Measurements from ENCODE around the gene PIK3R6. TPM values are rescaled to one million over a fixed set of nuclear protein-coding genes. Genes with fewer than 3 reads are reported as not detected.

Gene PIK3R6
- total RNA-seq, 1 experiment from 2014 or later = not detected

GRCh38 chr17:8801135-8801840 lies 66.2 kb downstream of the PIK3R6 start:
- H2BK20ac ChIP-seq (ENCODE audit: low read depth, low read length, poor library complexity, severe bottlenecking) = no peak overlapping the region
- no peak overlapping the region for H3K14ac ChIP-seq (ENCODE audit: insufficient read depth, low read length)
- H3K23me2 ChIP-seq (ENCODE audit: insufficient read length, low read depth, low read length, poor library complexity, severe bottlenecking) = no peaks in the 10 kb centered on the region
- no peak overlapping the region for H4K8ac ChIP-seq (replicated peaks; ENCODE audit: insufficient read length, low read depth, low read length)
- H3T11ph ChIP-seq (ENCODE audit: low read length) = no peak overlapping the region
- H3K18ac ChIP-seq (ENCODE audit: insufficient read length, low read depth, low read length) = no peak overlapping the region
- peaks cover 1% of the 10 kb centered on the region for H3K27me3 Mint-ChIP-seq (ENCODE audit: low read depth)
- H3K79me1 ChIP-seq (ENCODE audit: insufficient read depth, low read depth, low read length, poor library complexity, severe bottlenecking) = no peaks in the 10 kb centered on the region
- H4K91ac ChIP-seq (ENCODE audit: insufficient read length, low read depth, low read length) = no peak overlapping the region
- H2BK15ac ChIP-seq (ENCODE audit: low read depth, low read length) = no peak overlapping the region
- no peak overlapping the region for H3K4ac ChIP-seq (ENCODE audit: low read depth, low read length)
- no peak overlapping the region for H2BK120ac ChIP-seq (ENCODE audit: low read depth, low read length, poor library complexity, severe bottlenecking)
- no peak overlapping the region for H3K23ac ChIP-seq (ENCODE audit: insufficient read length, low read depth, low read length)
- no peaks in the 10 kb centered on the region for H3K9me3 ChIP-seq (ENCODE audit: control insufficient read depth, low read depth, low read length)
- H3K4me2 ChIP-seq (ENCODE audit: insufficient read depth, insufficient read length, low read length) = no peak overlapping the region
- DNase-seq = peak; percentile 31
- H2BK12ac ChIP-seq (ENCODE audit: insufficient read length, low read depth, low read length) = no peak overlapping the region
- no peak overlapping the region for H3K56ac ChIP-seq (ENCODE audit: insufficient read length, low read depth, low read length)
- H3K9ac ChIP-seq (ENCODE audit: extremely low read depth, insufficient read length, low read length) = no peak overlapping the region
- H3K27ac Mint-ChIP-seq = no peak overlapping the region
- no peak overlapping the region for H2AFZ ChIP-seq (ENCODE audit: low read length)
- no peaks in the 10 kb centered on the region for H3K36me3 Mint-ChIP-seq (ENCODE audit: insufficient read depth in 1 of 3, low read depth in 3 of 3)
- H4K20me1 ChIP-seq (ENCODE audit: control insufficient read depth, insufficient read depth, insufficient read length) = no peaks in the 10 kb centered on the region
- TF ChIP-seq CTCF (conservative IDR thresholded peaks at IDR 0.05) = no peak
- no peaks in the 10 kb centered on the region for H3K79me2 ChIP-seq (ENCODE audit: insufficient read depth, low read length)
- no peaks in the 10 kb centered on the region for H3K9me3 Mint-ChIP-seq
- no peak overlapping the region for H4K5ac ChIP-seq (ENCODE audit: insufficient read length, low read depth, low read length)
- H3K27me3 ChIP-seq (ENCODE audit: insufficient read depth, low read length) = no peaks in the 10 kb centered on the region
- peaks cover 24 to 39% of the 10 kb centered on the region in 2 experiments for H3K4me1 Mint-ChIP-seq
- H3K27ac ChIP-seq (ENCODE audit: insufficient read length, low read depth, low read length) = no peak overlapping the region
- no CpG with 5 or more reads among the region's 6 CpGs for WGBS (ENCODE audit: extremely low coverage, insufficient read length, low lambda C conversion rate)
- no peak overlapping the region for H2BK5ac ChIP-seq (ENCODE audit: insufficient read length, low read length)
- H3K4me1 ChIP-seq (ENCODE audit: insufficient read depth, low read length) = no peaks in the 10 kb centered on the region
- H3K4me3 Mint-ChIP-seq = no peak overlapping the region
- no peak overlapping the region for H2AK5ac ChIP-seq (ENCODE audit: insufficient read length, low read length)
